IPS-18c (cell line): ENCODE data around the gene PSENEN.
"Not testable (repeated sequence)": the region's sequence is repeated elsewhere in the genome, so short reads cannot be mapped to it uniquely, and the experiment has no call there.

ENCODE experiments used
- H3K4me3 ChIP-seq: 2 replicates; pipeline ENCODE4 v1.7.0; 2013; ENCODE audit warnings: low read depth, mild to moderate bottlenecking, low read length, moderate library complexity; ENCODE audit not compliant: insufficient read depth
- H3K9me3 ChIP-seq: one replicate; pipeline ENCODE4 v1.6.1; 2013; ENCODE audit warnings: mild to moderate bottlenecking, low read length, moderate library complexity; ENCODE audit not compliant: control insufficient read depth, insufficient read depth

Gene PSENEN

DNA sequence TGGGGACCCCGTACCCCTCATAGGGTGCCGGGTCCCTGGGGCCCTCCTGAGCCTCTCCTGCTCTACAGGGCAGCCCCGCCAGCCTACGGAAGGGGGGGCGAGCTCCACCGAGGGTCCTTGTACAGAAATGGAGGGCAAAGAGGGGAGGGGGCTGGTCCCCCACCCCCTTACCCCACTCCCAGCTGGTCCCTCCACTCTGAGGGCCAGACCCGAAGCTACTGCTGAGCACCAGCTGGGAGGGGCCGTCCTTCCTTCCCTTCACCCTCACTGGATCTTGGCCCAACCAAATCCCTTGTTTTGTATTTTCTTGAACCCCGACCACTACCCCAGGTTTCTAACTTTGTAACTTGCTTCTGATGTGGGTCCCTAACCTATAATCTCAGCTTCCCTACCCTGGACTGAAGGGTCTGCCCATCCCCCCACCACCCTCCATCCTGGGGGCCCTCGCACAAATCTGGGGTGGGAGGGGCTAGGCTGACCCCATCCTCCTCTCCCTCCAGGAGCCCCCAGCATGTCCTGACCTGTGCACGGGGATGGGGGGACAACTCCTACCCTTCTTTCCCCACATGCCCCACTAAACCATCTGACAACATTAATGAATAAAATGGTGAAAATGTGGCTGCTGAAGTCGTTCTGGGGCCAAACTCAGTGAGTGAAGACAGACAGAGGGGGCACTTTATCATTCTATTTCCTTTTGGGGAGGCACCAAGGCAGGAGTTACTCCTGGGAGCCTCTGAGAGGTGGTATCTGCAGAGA, 42.9 kb downstream of the PSENEN start:
- H3K9me3 ChIP-seq, result no peaks in the 10 kb centered on the region
- H3K4me3 ChIP-seq, result no peak overlapping the region

DNA sequence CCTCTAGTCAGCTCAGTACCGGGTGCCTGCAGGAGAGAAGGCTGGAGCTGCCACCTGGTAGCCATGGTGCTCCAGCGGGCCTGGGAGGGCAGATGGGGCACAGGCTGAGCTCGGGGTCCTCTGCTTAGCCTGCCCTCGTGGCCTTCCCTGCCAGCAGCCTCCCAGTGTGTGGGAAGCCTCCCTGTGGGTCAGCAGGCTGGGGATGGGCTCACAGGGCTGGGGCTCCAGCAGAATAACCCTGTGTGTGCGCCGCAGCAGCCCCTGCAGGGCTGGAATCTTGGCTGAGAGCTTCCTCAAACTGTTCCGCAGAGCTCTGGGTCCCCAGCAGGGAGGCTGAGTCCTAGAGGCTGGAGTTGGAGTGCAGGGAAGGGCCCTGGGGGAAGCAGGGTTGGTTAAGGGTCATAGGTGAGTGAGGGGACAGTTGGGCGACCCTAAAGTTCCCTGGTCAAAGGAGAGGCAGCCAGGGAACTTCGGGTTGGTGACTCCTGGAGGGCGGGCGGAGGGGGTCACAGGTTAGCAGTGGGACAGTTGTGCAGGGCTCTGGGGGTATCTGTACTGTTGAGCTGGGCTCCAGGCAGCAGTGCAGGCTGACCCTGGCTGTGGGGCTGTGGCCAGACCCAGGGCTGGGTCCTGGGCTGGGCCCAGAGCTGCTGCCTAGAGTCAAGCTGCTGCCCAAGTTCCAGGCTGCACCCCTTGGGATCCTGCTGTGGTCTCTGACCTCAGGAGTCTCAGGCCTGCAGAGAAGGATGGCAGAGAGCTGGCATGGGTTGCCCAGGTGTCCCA, 43.9 kb downstream of the PSENEN start:
- H3K9me3 ChIP-seq, result no peaks in the 10 kb centered on the region
- H3K4me3 ChIP-seq, result no peak overlapping the region

GRCh38 chr19:35789978-35790944, 44.8 kb downstream of the PSENEN start:
- H3K9me3 ChIP-seq, result no peaks in the 10 kb centered on the region

GRCh38 chr19:35790981-35791813, 45.7 kb downstream of the PSENEN start:
- no peak overlapping the region for H3K4me3 ChIP-seq
- H3K9me3 ChIP-seq, result no peaks in the 10 kb centered on the region

More at GRCh38 chr19:35789978-35790944, 44.8 kb downstream of the PSENEN start:
- H3K4me3 ChIP-seq, result no peak overlapping the region

- Histone ChIP-seq H3K4me3 (no peak overlapping the region), H3K9me3 (no peaks in the 10 kb centered on the region)
Observed at GRCh38 chr19:35791814-35792279, 46.4 kb downstream of the PSENEN start.

GRCh38 chr19:35792312-35792711, 46.9 kb downstream of the PSENEN start:
- Histone ChIP-seq H3K9me3 (no peaks in the 10 kb centered on the region), H3K4me3 (no peak overlapping the region)

DNA sequence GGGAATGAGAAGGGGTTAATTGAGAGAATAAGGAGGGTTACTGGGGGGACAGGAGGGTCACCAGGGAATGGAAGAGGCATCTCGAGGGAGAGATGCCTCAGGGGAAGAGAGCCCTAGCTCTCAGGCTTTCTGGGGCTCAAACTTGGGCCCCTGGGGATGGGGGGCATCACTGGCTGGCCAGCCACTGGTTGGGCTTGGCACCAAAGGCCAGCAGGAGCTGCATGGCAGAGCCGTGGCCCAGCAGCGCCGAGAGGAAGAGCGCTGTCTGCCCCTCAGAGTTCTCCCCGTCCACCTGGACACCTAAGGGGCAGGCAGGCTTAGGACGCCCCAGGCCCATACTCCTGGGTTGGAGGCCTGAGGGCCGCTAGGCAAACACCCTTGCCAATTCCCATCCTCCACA, 47.4 kb downstream of the PSENEN start:
- H3K4me3 ChIP-seq, result no peak overlapping the region
- H3K9me3 ChIP-seq, result no peaks in the 10 kb centered on the region

DNA sequence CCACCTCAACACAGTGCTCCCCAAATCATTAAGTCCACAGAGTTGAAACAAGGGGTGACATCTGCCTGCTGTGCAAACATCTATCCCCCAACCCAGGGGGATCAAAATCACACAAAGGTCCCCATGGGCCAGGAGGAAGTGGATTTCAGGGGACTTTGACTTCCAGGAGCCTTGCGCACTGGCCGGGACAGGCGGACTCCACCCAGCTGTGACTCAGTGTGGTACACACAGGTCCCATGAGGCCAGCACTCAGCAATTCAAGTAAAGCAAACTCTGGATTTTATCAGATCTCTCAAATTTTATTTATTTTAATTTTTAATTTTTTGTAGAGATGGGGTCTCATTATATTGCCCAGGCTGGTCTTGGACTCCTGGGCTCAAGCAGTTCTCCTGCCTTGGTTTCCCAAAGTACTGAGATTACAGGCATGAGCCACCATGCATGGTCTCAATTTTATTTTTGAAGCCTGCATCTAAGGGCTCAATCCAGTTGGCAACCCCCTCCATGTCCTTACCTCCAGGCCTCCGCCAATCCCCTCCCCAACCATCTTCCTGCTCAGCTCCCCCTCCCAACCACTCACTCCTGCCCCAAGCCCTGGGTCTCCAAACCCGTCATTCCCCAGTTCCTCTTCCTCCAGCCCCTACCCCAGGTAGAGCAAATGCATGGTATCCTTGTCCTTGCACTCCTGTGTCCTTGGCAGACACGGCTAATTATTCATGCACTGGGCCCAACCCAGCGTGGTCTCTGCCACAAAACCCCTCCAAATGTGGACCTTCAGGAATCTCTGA, 48.1 kb downstream of the PSENEN start:
- H3K4me3 ChIP-seq, result no peak overlapping the region
- no peaks in the 10 kb centered on the region for H3K9me3 ChIP-seq

DNA sequence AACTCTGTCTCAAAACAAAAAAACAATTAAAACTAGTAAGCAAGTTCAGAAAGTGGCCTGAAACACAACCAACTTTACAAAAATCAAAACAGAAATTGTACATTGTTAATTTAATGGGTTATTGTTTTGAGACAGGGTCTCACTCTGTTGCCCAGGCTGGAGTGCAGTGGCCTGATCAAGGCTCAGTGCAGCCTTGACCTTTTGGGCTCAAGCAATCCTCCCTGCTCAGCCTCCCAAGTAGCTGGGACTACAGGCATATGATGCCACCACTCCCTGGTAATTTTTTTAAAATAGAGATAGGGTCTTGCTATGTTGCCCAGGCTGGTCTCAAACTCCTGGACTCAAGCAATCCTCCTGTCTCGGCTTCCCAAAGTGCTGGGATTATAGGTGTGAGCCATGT, 50.1 kb downstream of the PSENEN start:
- not testable (repeated sequence) for H3K4me3 ChIP-seq, H3K9me3 ChIP-seq
